ENCODE measurements around the gene DHRS12. TPM values are rescaled to one million over a fixed set of nuclear protein-coding genes. Genes with fewer than 3 reads are reported as not detected.

Gene DHRS12
- total RNA-seq, 1 experiment from 2014 or later = 10.9 TPM

GRCh38 chr13:51817717-51818116, 13.8 kb upstream of the DHRS12 start:
- Histone ChIP-seq H3K9me2 (replicated peaks; ENCODE audit: insufficient read depth, low read length) (no peaks in the 10 kb centered on the region), H3K4me3 (ENCODE audit: low read length) (no peak overlapping the region), H3K36me3 (ENCODE audit: insufficient read depth, low read length) (no peaks in the 10 kb centered on the region), H3K79me2 (ENCODE audit: low read length) (no peaks in the 10 kb centered on the region), H3K4me2 (ENCODE audit: low read depth, low read length, poor library complexity, severe bottlenecking) (no peak overlapping the region), H2AFZ (ENCODE audit: low read length) (no peak overlapping the region), H3K9ac (ENCODE audit: low read length) (no peak overlapping the region), H3K9me3 (ENCODE audit: low read length) (no peaks in the 10 kb centered on the region), H3K4me1 (ENCODE audit: low read length) (peaks cover 85% of the 10 kb centered on the region), H3K27ac (ENCODE audit: low read length) (no peak overlapping the region), H4K20me1 (ENCODE audit: insufficient read depth, low read depth, low read length) (no peaks in the 10 kb centered on the region), H3K27me3 (ENCODE audit: low read length) (no peaks in the 10 kb centered on the region)
- no peak for DNase-seq

- DNase-seq = no peak
- Histone ChIP-seq H3K4me3 (ENCODE audit: low read length) (no peak overlapping the region), H3K27ac (ENCODE audit: low read length) (no peak overlapping the region), H3K79me2 (ENCODE audit: low read length) (no peaks in the 10 kb centered on the region), H3K9me2 (replicated peaks; ENCODE audit: insufficient read depth, low read length) (no peaks in the 10 kb centered on the region), H4K20me1 (ENCODE audit: insufficient read depth, low read depth, low read length) (no peaks in the 10 kb centered on the region), H2AFZ (ENCODE audit: low read length) (no peak overlapping the region), H3K9ac (ENCODE audit: low read length) (no peak overlapping the region), H3K9me3 (ENCODE audit: low read length) (no peaks in the 10 kb centered on the region), H3K27me3 (ENCODE audit: low read length) (no peaks in the 10 kb centered on the region), H3K4me2 (ENCODE audit: low read depth, low read length, poor library complexity, severe bottlenecking) (no peak overlapping the region), H3K36me3 (ENCODE audit: insufficient read depth, low read length) (no peaks in the 10 kb centered on the region), H3K4me1 (ENCODE audit: low read length) (peaks cover 85% of the 10 kb centered on the region)
Observed at GRCh38 chr13:51816604-51817249, 12.8 kb upstream of the DHRS12 start.

DNA sequence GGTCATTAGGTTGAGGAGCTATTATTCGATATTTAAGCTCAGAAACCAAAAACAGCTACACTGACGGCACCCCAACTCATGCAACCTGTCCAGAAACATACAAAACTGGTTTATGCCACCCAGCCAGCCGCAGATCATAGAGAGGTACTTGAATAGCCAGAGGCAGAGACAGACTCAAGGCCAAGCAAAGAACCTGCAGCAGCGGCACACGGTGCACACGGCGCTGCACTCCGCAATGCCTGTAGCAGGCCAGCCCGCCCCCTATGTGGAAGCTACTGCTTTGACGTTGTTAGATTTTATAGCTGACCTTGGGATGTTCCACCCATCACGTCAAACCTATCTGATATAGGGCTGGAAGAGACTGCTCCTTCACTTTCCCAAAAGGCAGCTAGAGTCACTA, 11.9 kb upstream of the DHRS12 start:
- H3K36me3 ChIP-seq (ENCODE audit: insufficient read depth, low read length) = no peaks in the 10 kb centered on the region
- H3K9me3 ChIP-seq (ENCODE audit: low read length) = no peaks in the 10 kb centered on the region
- no peak overlapping the region for H2AFZ ChIP-seq (ENCODE audit: low read length)
- peak overlapping the region; percentile 56 for H3K4me3 ChIP-seq (ENCODE audit: low read length)
- H3K4me1 ChIP-seq (ENCODE audit: low read length) = peaks cover 85% of the 10 kb centered on the region
- no peaks in the 10 kb centered on the region for H3K9me2 ChIP-seq (replicated peaks; ENCODE audit: insufficient read depth, low read length)
- no peak for DNase-seq
- peak overlapping the region; percentile 62 for H3K9ac ChIP-seq (ENCODE audit: low read length)
- H3K27me3 ChIP-seq (ENCODE audit: low read length) = no peaks in the 10 kb centered on the region
- no peaks in the 10 kb centered on the region for H3K79me2 ChIP-seq (ENCODE audit: low read length)
- H3K27ac ChIP-seq (ENCODE audit: low read length) = no peak overlapping the region; the same call in 1 of the 2 replicates
- H3K4me2 ChIP-seq (ENCODE audit: low read depth, low read length, poor library complexity, severe bottlenecking) = peak overlapping the region; percentile 72
- H4K20me1 ChIP-seq (ENCODE audit: insufficient read depth, low read depth, low read length) = no peaks in the 10 kb centered on the region

- Histone ChIP-seq H3K27ac (ENCODE audit: low read length) (peak overlapping the region; percentile 48; the same call in 1 of the 2 replicates), H3K4me3 (ENCODE audit: low read length) (peak overlapping the region; percentile 56), H4K20me1 (ENCODE audit: insufficient read depth, low read depth, low read length) (no peaks in the 10 kb centered on the region), H3K4me2 (ENCODE audit: low read depth, low read length, poor library complexity, severe bottlenecking) (peak overlapping the region; percentile 72), H3K4me1 (ENCODE audit: low read length) (peaks cover 81% of the 10 kb centered on the region), H3K27me3 (ENCODE audit: low read length) (no peaks in the 10 kb centered on the region), H3K9me2 (replicated peaks; ENCODE audit: insufficient read depth, low read length) (no peaks in the 10 kb centered on the region), H3K36me3 (ENCODE audit: insufficient read depth, low read length) (no peaks in the 10 kb centered on the region), H2AFZ (ENCODE audit: low read length) (0 out of 2 replicates have a peak overlapping the region, but pooled peaks have one; percentile 29), H3K9me3 (ENCODE audit: low read length) (no peaks in the 10 kb centered on the region), H3K79me2 (ENCODE audit: low read length) (no peaks in the 10 kb centered on the region), H3K9ac (ENCODE audit: low read length) (peak overlapping the region; percentile 63)
- DNase-seq = peak; percentile 94
Observed at GRCh38 chr13:51814825-51815650, 11.1 kb upstream of the DHRS12 start.

DNA sequence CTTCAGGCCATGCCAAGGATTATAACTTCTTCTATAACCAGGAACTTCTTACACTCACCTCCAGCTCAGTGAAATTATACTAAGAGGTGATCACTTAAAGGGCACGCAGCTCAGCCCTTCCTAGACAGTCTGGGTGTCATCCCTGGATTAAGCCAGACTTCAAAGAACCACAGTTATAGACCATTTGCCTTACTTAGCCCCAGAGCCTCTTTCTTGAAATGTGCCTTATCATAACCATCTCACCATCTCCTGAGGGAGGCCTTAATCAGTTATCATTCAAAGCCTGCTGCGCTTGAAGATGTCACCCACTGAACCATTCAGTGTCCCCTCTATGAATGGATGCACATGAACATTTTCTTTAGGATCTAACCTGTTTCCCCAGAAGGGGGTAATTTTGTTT, 10.1 kb upstream of the DHRS12 start:
- no peaks in the 10 kb centered on the region for H3K79me2 ChIP-seq (ENCODE audit: low read length)

DNA sequence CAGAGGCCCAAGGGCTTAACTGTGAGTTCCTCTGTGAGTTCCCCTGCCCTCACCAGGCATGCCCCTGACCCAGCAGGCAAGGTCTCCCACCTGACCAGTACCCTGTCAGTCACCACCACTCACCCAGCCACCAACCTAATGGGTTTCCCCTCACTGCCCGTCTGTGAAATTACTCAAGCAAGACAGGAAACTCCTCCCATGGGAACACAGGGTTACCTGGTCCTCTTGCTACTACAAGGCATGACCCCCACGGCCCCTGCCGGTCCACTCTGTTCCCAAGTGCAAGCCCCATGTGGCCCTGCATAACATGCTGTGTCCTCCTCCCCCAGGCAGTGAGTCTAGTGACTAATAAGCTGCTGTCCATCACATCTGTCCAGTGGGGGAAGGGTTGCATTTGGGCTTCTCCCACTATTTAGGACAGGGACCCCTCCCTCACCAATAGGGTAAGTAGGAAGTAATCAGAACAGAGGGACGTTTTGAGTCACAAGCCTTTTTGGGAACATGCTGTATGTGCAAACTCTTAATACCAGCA, 8.0 kb upstream of the DHRS12 start:
- peak overlapping the region; percentile 39 for H3K4me2 ChIP-seq (ENCODE audit: low read depth, low read length, poor library complexity, severe bottlenecking)
- peaks cover 62% of the 10 kb centered on the region for H3K4me1 ChIP-seq (ENCODE audit: low read length)
- H2AFZ ChIP-seq (ENCODE audit: low read length) = no peak overlapping the region
- H3K9me3 ChIP-seq (ENCODE audit: low read length) = no peaks in the 10 kb centered on the region
- H3K9me2 ChIP-seq (replicated peaks; ENCODE audit: insufficient read depth, low read length) = no peaks in the 10 kb centered on the region
- 0 out of 2 replicates have a peak overlapping the region, but pooled peaks have one; percentile 5 for H3K4me3 ChIP-seq (ENCODE audit: low read length)
- no peak for DNase-seq
- H3K9ac ChIP-seq (ENCODE audit: low read length) = no peak overlapping the region
- H3K79me2 ChIP-seq (ENCODE audit: low read length) = no peaks in the 10 kb centered on the region
- H3K27me3 ChIP-seq (ENCODE audit: low read length) = no peaks in the 10 kb centered on the region
- no peaks in the 10 kb centered on the region for H3K36me3 ChIP-seq (ENCODE audit: insufficient read depth, low read length)
- no peaks in the 10 kb centered on the region for H4K20me1 ChIP-seq (ENCODE audit: insufficient read depth, low read depth, low read length)
- no peak overlapping the region for H3K27ac ChIP-seq (ENCODE audit: low read length)

More for the DNA sequence above, 10.1 kb upstream of the DHRS12 start:
- no peak overlapping the region for H3K9ac ChIP-seq (ENCODE audit: low read length)
- H3K4me1 ChIP-seq (ENCODE audit: low read length) = peaks cover 71% of the 10 kb centered on the region
- no peaks in the 10 kb centered on the region for H3K9me3 ChIP-seq (ENCODE audit: low read length)
- H2AFZ ChIP-seq (ENCODE audit: low read length) = no peak overlapping the region
- H3K36me3 ChIP-seq (ENCODE audit: insufficient read depth, low read length) = no peaks in the 10 kb centered on the region
- H3K27me3 ChIP-seq (ENCODE audit: low read length) = no peaks in the 10 kb centered on the region
- no peaks in the 10 kb centered on the region for H4K20me1 ChIP-seq (ENCODE audit: insufficient read depth, low read depth, low read length)
- H3K4me3 ChIP-seq (ENCODE audit: low read length) = peak overlapping the region; percentile 56
- peak; percentile 70 for DNase-seq
- H3K27ac ChIP-seq (ENCODE audit: low read length) = no peak overlapping the region; the same call in 1 of the 2 replicates
- H3K9me2 ChIP-seq (replicated peaks; ENCODE audit: insufficient read depth, low read length) = no peaks in the 10 kb centered on the region
- peak overlapping the region; percentile 72 for H3K4me2 ChIP-seq (ENCODE audit: low read depth, low read length, poor library complexity, severe bottlenecking)

- Histone ChIP-seq H4K20me1 (ENCODE audit: insufficient read depth, low read depth, low read length) (no peaks in the 10 kb centered on the region), H3K9me2 (replicated peaks; ENCODE audit: insufficient read depth, low read length) (no peaks in the 10 kb centered on the region), H3K36me3 (ENCODE audit: insufficient read depth, low read length) (no peaks in the 10 kb centered on the region), H3K27me3 (ENCODE audit: low read length) (no peaks in the 10 kb centered on the region), H3K4me1 (ENCODE audit: low read length) (peaks cover 62% of the 10 kb centered on the region), H3K4me3 (ENCODE audit: low read length) (peak overlapping the region; percentile 26; the same call in 1 of the 2 replicates), H3K4me2 (ENCODE audit: low read depth, low read length, poor library complexity, severe bottlenecking) (peak overlapping the region; percentile 39), H3K79me2 (ENCODE audit: low read length) (no peaks in the 10 kb centered on the region), H3K27ac (ENCODE audit: low read length) (no peak overlapping the region), H2AFZ (ENCODE audit: low read length) (no peak overlapping the region), H3K9me3 (ENCODE audit: low read length) (no peaks in the 10 kb centered on the region), H3K9ac (ENCODE audit: low read length) (no peak overlapping the region)
- DNase-seq = peak; percentile 51
Observed at GRCh38 chr13:51811046-51811445, 7.1 kb upstream of the DHRS12 start.

GRCh38 chr13:51808811-51809210, 4.8 kb upstream of the DHRS12 start:
- Histone ChIP-seq H3K4me3 (ENCODE audit: low read length) (no peak overlapping the region), H3K79me2 (ENCODE audit: low read length) (no peaks in the 10 kb centered on the region), H3K4me2 (ENCODE audit: low read depth, low read length, poor library complexity, severe bottlenecking) (no peak overlapping the region), H3K9ac (ENCODE audit: low read length) (no peak overlapping the region), H3K4me1 (ENCODE audit: low read length) (peaks cover 59% of the 10 kb centered on the region), H2AFZ (ENCODE audit: low read length) (no peak overlapping the region), H3K9me3 (ENCODE audit: low read length) (no peaks in the 10 kb centered on the region), H3K36me3 (ENCODE audit: insufficient read depth, low read length) (no peaks in the 10 kb centered on the region; the same call in 1 of the 2 replicates), H3K27me3 (ENCODE audit: low read length) (no peaks in the 10 kb centered on the region), H3K9me2 (replicated peaks; ENCODE audit: insufficient read depth, low read length) (no peaks in the 10 kb centered on the region), H4K20me1 (ENCODE audit: insufficient read depth, low read depth, low read length) (no peaks in the 10 kb centered on the region), H3K27ac (ENCODE audit: low read length) (no peak overlapping the region)
- no peak for DNase-seq
